ENCODE measurements around the gene CAMK2B. TPM values are rescaled to one million over a fixed set of nuclear protein-coding genes. Genes with fewer than 3 reads are reported as not detected.

Gene CAMK2B
- total RNA-seq, 1 donor from 2014 or later: 4.7 TPM

GRCh38 chr7:44289341-44290251 lies 35.8 kb downstream of the CAMK2B start:
- no peaks in the 10 kb centered on the region for H3K36me3 ChIP-seq (ENCODE audit: control insufficient read depth in 3 of 3, insufficient read depth in 3 of 3, low read length in 3 of 3)
- no peaks in the 10 kb centered on the region for H3K9me3 ChIP-seq (ENCODE audit: control insufficient read depth in 3 of 3, low read length in 3 of 3)
- no peak overlapping the region for H3K4me3 ChIP-seq (ENCODE audit: low read length in 3 of 3)
- H3K9ac ChIP-seq (ENCODE audit: low read depth in 1 of 3, low read length in 3 of 3): no peak overlapping the region
- no peak overlapping the region for H3K27ac ChIP-seq (ENCODE audit: low read depth, low read length)
- H3K27me3 ChIP-seq (ENCODE audit: control insufficient read depth in 3 of 3, insufficient read depth in 3 of 3, low read length in 3 of 3): peaks cover 0 to 13% (median 6%) of the 10 kb centered on the region in 3 donors
- H3K4me1 ChIP-seq (ENCODE audit: control insufficient read depth in 3 of 3, insufficient read depth in 3 of 3, low read length in 3 of 3): peaks cover 26 to 63% (median 57%) of the 10 kb centered on the region in 3 donors

GRCh38 chr7:44288811-44289340 lies 36.5 kb downstream of the CAMK2B start:
- Histone ChIP-seq H3K9me3 (ENCODE audit: control insufficient read depth in 3 of 3, low read length in 3 of 3) (no peaks in the 10 kb centered on the region), H3K9ac (ENCODE audit: low read depth in 1 of 3, low read length in 3 of 3) (no peak overlapping the region), H3K27me3 (ENCODE audit: control insufficient read depth in 3 of 3, insufficient read depth in 3 of 3, low read length in 3 of 3) (peaks cover 0 to 8% (median 1%) of the 10 kb centered on the region in 3 donors), H3K27ac (ENCODE audit: low read depth, low read length) (no peak overlapping the region), H3K4me3 (ENCODE audit: low read length in 3 of 3) (no peak overlapping the region), H3K36me3 (ENCODE audit: control insufficient read depth in 3 of 3, insufficient read depth in 3 of 3, low read length in 3 of 3) (no peaks in the 10 kb centered on the region), H3K4me1 (ENCODE audit: control insufficient read depth in 3 of 3, insufficient read depth in 3 of 3, low read length in 3 of 3) (peaks cover 24 to 62% (median 57%) of the 10 kb centered on the region in 3 donors)

- Histone ChIP-seq H3K27ac (ENCODE audit: low read depth, low read length) (no peak overlapping the region), H3K36me3 (ENCODE audit: control insufficient read depth in 3 of 3, insufficient read depth in 3 of 3, low read length in 3 of 3) (no peaks in the 10 kb centered on the region), H3K4me3 (ENCODE audit: low read length in 3 of 3) (no peak overlapping the region), H3K27me3 (ENCODE audit: control insufficient read depth in 3 of 3, insufficient read depth in 3 of 3, low read length in 3 of 3) (peaks cover 0 to 3% (median 0%) of the 10 kb centered on the region in 3 donors), H3K9ac (ENCODE audit: low read depth in 1 of 3, low read length in 3 of 3) (no peak overlapping the region), H3K9me3 (ENCODE audit: control insufficient read depth in 3 of 3, low read length in 3 of 3) (no peaks in the 10 kb centered on the region), H3K4me1 (ENCODE audit: control insufficient read depth in 3 of 3, insufficient read depth in 3 of 3, low read length in 3 of 3) (peaks cover 24 to 62% (median 57%) of the 10 kb centered on the region in 3 donors)
These were observed 37.1 kb downstream of the CAMK2B start for GRCh38 chr7:44288381-44288685.

GRCh38 chr7:44287488-44288380 lies 37.7 kb downstream of the CAMK2B start:
- H3K4me1 ChIP-seq (ENCODE audit: control insufficient read depth in 3 of 3, insufficient read depth in 3 of 3, low read length in 3 of 3): peaks cover 27 to 64% (median 57%) of the 10 kb centered on the region in 3 donors
- H3K9me3 ChIP-seq (ENCODE audit: control insufficient read depth in 3 of 3, low read length in 3 of 3): no peaks in the 10 kb centered on the region
- no peak overlapping the region for H3K27ac ChIP-seq (ENCODE audit: low read depth, low read length)
- no peaks in the 10 kb centered on the region for H3K36me3 ChIP-seq (ENCODE audit: control insufficient read depth in 3 of 3, insufficient read depth in 3 of 3, low read length in 3 of 3)
- no peak overlapping the region for H3K4me3 ChIP-seq (ENCODE audit: low read length in 3 of 3)
- no peak overlapping the region for H3K9ac ChIP-seq (ENCODE audit: low read depth in 1 of 3, low read length in 3 of 3)
- H3K27me3 ChIP-seq (ENCODE audit: control insufficient read depth in 3 of 3, insufficient read depth in 3 of 3, low read length in 3 of 3): no peaks in the 10 kb centered on the region

DNA sequence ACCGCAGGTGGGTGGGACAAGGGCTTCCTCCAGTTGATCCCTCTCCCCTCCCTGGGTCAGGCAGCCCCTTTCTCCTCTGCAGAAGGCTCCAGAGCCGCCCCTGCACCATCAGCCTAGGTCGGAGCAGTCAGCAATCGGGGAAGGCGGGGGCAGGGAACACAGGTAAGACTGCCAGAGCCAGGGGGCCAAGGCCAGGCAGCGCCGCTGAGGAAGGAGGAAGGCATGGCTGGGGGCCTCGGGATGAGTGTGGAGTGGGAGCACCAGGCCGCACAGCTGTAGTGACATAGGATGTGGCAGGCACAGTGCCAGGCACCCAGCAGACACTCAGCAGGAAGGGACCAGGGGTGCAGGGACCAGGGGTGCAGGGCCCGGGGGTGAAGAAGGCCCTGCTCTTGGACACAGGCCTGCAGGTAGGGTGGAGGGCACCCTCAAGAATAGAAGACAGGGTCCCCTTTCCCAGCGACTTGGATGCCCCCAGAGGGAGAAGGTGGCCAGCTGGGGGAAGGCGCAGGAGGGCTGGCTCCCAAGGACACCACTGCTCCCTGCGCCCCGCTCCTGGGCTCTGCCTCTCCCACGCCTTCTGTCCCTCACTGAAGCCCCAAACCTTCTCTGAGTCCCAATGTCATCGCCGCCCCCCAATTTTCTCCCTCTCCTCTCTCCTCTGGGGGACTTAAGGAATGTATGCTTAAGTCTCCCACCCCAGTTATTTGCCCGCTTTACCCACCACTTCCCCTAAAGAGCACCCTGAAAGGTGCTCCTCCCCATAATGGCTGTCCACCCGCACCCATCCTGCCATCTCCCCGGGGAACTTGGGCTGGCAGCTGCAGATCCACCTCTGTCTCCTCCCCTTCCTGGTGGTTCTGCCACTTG lies 38.5 kb downstream of the CAMK2B start:
- Histone ChIP-seq H3K9ac (ENCODE audit: low read depth in 1 of 3, low read length in 3 of 3) (peak overlapping the region in 2 of 3 donors; percentile 45 to 74), H3K9me3 (ENCODE audit: control insufficient read depth in 3 of 3, low read length in 3 of 3) (no peaks in the 10 kb centered on the region), H3K27me3 (ENCODE audit: control insufficient read depth in 3 of 3, insufficient read depth in 3 of 3, low read length in 3 of 3) (no peaks in the 10 kb centered on the region), H3K27ac (ENCODE audit: low read depth, low read length) (peak overlapping the region; percentile 54), H3K36me3 (ENCODE audit: control insufficient read depth in 3 of 3, insufficient read depth in 3 of 3, low read length in 3 of 3) (no peaks in the 10 kb centered on the region), H3K4me1 (ENCODE audit: control insufficient read depth in 3 of 3, insufficient read depth in 3 of 3, low read length in 3 of 3) (peaks cover 31 to 70% (median 66%) of the 10 kb centered on the region in 3 donors), H3K4me3 (ENCODE audit: low read length in 3 of 3) (peak overlapping the region in 1 of 3 donors; percentile 43)

- Histone ChIP-seq H3K27ac (ENCODE audit: low read depth, low read length) (peak overlapping the region; percentile 54), H3K4me1 (ENCODE audit: control insufficient read depth in 3 of 3, insufficient read depth in 3 of 3, low read length in 3 of 3) (peaks cover 38 to 72% (median 68%) of the 10 kb centered on the region in 3 donors), H3K4me3 (ENCODE audit: low read length in 3 of 3) (peak overlapping the region in 1 of 3 donors; percentile 43), H3K9ac (ENCODE audit: low read depth in 1 of 3, low read length in 3 of 3) (peak overlapping the region; percentile 33 to 74 (median 45)), H3K9me3 (ENCODE audit: control insufficient read depth in 3 of 3, low read length in 3 of 3) (no peaks in the 10 kb centered on the region), H3K36me3 (ENCODE audit: control insufficient read depth in 3 of 3, insufficient read depth in 3 of 3, low read length in 3 of 3) (no peaks in the 10 kb centered on the region), H3K27me3 (ENCODE audit: control insufficient read depth in 3 of 3, insufficient read depth in 3 of 3, low read length in 3 of 3) (no peaks in the 10 kb centered on the region)
These were observed 39.2 kb downstream of the CAMK2B start for GRCh38 chr7:44286182-44286617.

DNA sequence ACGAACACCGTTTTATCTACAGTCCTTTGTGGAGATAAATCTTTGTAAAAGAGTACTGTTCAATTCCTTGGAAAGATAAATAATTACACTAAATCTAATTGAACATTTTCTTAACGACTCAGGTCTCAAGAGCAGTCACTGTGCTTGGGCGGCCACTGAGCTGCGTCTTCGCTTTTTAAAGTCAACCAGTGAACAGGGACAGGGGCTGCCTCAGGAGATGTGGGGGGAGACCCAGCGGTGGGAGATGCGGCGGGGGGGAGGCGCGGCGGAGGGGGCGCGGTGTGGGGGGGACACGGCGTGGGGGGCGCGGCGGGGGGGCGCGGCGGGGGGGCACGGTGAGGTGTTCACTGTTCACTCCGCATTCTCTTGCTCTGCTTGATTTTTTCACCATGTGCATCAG lies 39.8 kb downstream of the CAMK2B start:
- Histone ChIP-seq H3K9ac (ENCODE audit: low read depth in 1 of 3, low read length in 3 of 3) (no peak overlapping the region), H3K4me3 (ENCODE audit: low read length in 3 of 3) (no peak overlapping the region), H3K36me3 (ENCODE audit: control insufficient read depth in 3 of 3, insufficient read depth in 3 of 3, low read length in 3 of 3) (no peaks in the 10 kb centered on the region), H3K4me1 (ENCODE audit: control insufficient read depth in 3 of 3, insufficient read depth in 3 of 3, low read length in 3 of 3) (peaks cover 43 to 72% (median 70%) of the 10 kb centered on the region in 3 donors), H3K27ac (ENCODE audit: low read depth, low read length) (peak overlapping the region; percentile 91), H3K9me3 (ENCODE audit: control insufficient read depth in 3 of 3, low read length in 3 of 3) (no peaks in the 10 kb centered on the region), H3K27me3 (ENCODE audit: control insufficient read depth in 3 of 3, insufficient read depth in 3 of 3, low read length in 3 of 3) (no peaks in the 10 kb centered on the region)

- H3K9ac ChIP-seq (ENCODE audit: low read depth in 1 of 3, low read length in 3 of 3): no peak overlapping the region
- no peaks in the 10 kb centered on the region for H3K27me3 ChIP-seq (ENCODE audit: control insufficient read depth in 3 of 3, insufficient read depth in 3 of 3, low read length in 3 of 3)
- no peaks in the 10 kb centered on the region for H3K36me3 ChIP-seq (ENCODE audit: control insufficient read depth in 3 of 3, insufficient read depth in 3 of 3, low read length in 3 of 3)
- no peak overlapping the region for H3K4me3 ChIP-seq (ENCODE audit: low read length in 3 of 3)
- H3K9me3 ChIP-seq (ENCODE audit: control insufficient read depth in 3 of 3, low read length in 3 of 3): no peaks in the 10 kb centered on the region
- H3K27ac ChIP-seq (ENCODE audit: low read depth, low read length): peak overlapping the region; percentile 91
- H3K4me1 ChIP-seq (ENCODE audit: control insufficient read depth in 3 of 3, insufficient read depth in 3 of 3, low read length in 3 of 3): peaks cover 48 to 78% (median 75%) of the 10 kb centered on the region in 3 donors
These were observed 40.4 kb downstream of the CAMK2B start for GRCh38 chr7:44284881-44285541.

DNA sequence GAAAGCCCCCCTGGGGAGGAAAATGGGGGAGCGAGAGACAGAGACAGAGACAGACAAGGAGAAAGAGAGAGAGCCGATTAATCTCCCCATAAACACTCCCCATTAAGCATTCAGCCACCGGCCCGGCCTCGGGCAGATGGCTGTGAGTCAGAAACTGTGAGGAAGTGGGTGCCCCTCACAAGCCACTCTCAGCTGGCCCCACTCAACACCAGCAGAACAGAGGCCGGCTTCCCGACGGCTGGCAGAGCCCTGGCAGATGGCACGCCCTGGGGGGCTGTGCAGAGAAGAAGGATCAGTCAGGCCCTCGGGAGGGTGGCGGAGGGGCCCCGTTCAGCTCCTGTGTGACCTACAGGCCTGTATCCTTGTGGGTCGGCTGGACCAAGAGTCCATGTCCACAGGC lies 41.2 kb downstream of the CAMK2B start:
- no peaks in the 10 kb centered on the region for H3K27me3 ChIP-seq (ENCODE audit: control insufficient read depth in 3 of 3, insufficient read depth in 3 of 3, low read length in 3 of 3)
- H3K4me3 ChIP-seq (ENCODE audit: low read length in 3 of 3): peak overlapping the region in 1 of 3 donors; percentile 41
- peaks cover 49 to 82% (median 77%) of the 10 kb centered on the region in 3 donors for H3K4me1 ChIP-seq (ENCODE audit: control insufficient read depth in 3 of 3, insufficient read depth in 3 of 3, low read length in 3 of 3)
- no peaks in the 10 kb centered on the region for H3K36me3 ChIP-seq (ENCODE audit: control insufficient read depth in 3 of 3, insufficient read depth in 3 of 3, low read length in 3 of 3)
- H3K9ac ChIP-seq (ENCODE audit: low read depth in 1 of 3, low read length in 3 of 3): peak overlapping the region in 1 of 3 donors; percentile 54
- H3K9me3 ChIP-seq (ENCODE audit: control insufficient read depth in 3 of 3, low read length in 3 of 3): no peaks in the 10 kb centered on the region
- peak overlapping the region; percentile 91 for H3K27ac ChIP-seq (ENCODE audit: low read depth, low read length)

Data from skeletal muscle tissue (tissue), 4 donors.